Cardiac muscle cell (in vitro differentiated cells and primary cell): ENCODE measurements around the gene ADO. TPM values are rescaled to one million over a fixed set of nuclear protein-coding genes. Genes with fewer than 3 reads are reported as not detected.

Experiments
- DNase-seq, 2 donors: peaks; one replicate each; pipeline versions ENCODE4 v3.0.0 to v3.0.0-alpha.2; 2010 to 2017; ENCODE audit warnings: low read depth in 1 of 2, low spot score in 1 of 2
- H3K27ac ChIP-seq: fragments of 200-600 bp; sonication (generic); 2 replicates; pipeline ENCODE4 v1.5.1; 2016
- H3K27me3 ChIP-seq: fragments of 200-600 bp; sonication (generic); 2 replicates; pipeline ENCODE4 v1.6.0; 2016; ENCODE audit warnings: control low read depth
- H3K36me3 ChIP-seq: fragments of 200-600 bp; sonication (generic); 2 replicates; pipeline ENCODE4 v1.5.1; 2016; ENCODE audit warnings: control low read depth
- H3K4me1 ChIP-seq: fragments of 200-600 bp; sonication (generic); 2 replicates; pipeline ENCODE4 v1.8.1; 2017; ENCODE audit warnings: low read depth, mild to moderate bottlenecking, mixed run types
- H3K4me3 ChIP-seq: fragments of 200-600 bp; sonication (generic); 2 replicates; pipeline ENCODE4 v1.5.1; 2016; ENCODE audit warnings: mild to moderate bottlenecking
- H3K9me3 ChIP-seq: fragments of 200-600 bp; sonication (generic); 2 replicates; pipeline ENCODE4 v1.5.1; 2017; ENCODE audit warnings: low read depth, mild to moderate bottlenecking, control low read depth
- polyA plus RNA-seq: library from polyadenylated mRNA; unstranded; fragments of >200 nt; fragmentation: Nextera tagmentation; extraction: Ambion mirVana; gene quantifications from 2 replicates; pipeline ENCODE4 v1.2.1, GENCODE V29; 2016
- total RNA-seq: library from RNA; depleted of rRNA; stranded (reverse); fragments of >200 nt; gene quantifications from 2 replicates; pipeline ENCODE4 v1.2.3, GENCODE V29; 2016
- TF ChIP-seq, protein P1 (sequence below): IDR thresholded peaks from 2 replicates; pipeline ENCODE4 v1.5.1; 2012; ENCODE audit warnings: low read depth, mild to moderate bottlenecking, low read length

The ADO gene
- total and polyA plus RNA-seq, 2 experiments from 2014 or later, result 6.8 to 29.4 TPM

DNA sequence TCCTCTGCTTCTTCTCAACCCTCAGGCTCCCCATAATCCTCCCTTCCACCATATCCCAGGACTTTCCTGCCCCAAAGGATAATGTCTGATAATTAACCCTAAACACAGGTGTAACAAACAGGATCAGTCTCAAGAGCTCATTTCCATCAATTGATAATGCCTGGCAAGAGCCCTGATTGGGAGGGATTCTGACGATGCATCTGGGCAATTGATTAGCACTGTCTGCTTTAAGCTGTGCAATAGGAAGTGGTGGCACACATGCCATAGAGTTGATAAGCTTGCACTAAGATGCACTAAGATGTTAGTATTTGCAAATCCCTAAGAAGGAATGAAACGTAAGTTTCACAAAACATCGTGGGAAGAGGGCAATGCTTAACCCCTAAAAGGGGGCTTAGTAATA, 39.1 kb downstream of the ADO start:
- no peaks in the 10 kb centered on the region for H3K4me1 ChIP-seq
- TF ChIP-seq, protein P1, sequence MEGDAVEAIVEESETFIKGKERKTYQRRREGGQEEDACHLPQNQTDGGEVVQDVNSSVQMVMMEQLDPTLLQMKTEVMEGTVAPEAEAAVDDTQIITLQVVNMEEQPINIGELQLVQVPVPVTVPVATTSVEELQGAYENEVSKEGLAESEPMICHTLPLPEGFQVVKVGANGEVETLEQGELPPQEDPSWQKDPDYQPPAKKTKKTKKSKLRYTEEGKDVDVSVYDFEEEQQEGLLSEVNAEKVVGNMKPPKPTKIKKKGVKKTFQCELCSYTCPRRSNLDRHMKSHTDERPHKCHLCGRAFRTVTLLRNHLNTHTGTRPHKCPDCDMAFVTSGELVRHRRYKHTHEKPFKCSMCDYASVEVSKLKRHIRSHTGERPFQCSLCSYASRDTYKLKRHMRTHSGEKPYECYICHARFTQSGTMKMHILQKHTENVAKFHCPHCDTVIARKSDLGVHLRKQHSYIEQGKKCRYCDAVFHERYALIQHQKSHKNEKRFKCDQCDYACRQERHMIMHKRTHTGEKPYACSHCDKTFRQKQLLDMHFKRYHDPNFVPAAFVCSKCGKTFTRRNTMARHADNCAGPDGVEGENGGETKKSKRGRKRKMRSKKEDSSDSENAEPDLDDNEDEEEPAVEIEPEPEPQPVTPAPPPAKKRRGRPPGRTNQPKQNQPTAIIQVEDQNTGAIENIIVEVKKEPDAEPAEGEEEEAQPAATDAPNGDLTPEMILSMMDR, result no peak
- no peak overlapping the region for H3K27ac ChIP-seq
- no peaks in the 10 kb centered on the region for H3K36me3 ChIP-seq
- H3K9me3 ChIP-seq, result no peaks in the 10 kb centered on the region
- DNase-seq, result no peak
- H3K27me3 ChIP-seq, result peaks cover 12% of the 10 kb centered on the region
- no peak overlapping the region for H3K4me3 ChIP-seq

DNA sequence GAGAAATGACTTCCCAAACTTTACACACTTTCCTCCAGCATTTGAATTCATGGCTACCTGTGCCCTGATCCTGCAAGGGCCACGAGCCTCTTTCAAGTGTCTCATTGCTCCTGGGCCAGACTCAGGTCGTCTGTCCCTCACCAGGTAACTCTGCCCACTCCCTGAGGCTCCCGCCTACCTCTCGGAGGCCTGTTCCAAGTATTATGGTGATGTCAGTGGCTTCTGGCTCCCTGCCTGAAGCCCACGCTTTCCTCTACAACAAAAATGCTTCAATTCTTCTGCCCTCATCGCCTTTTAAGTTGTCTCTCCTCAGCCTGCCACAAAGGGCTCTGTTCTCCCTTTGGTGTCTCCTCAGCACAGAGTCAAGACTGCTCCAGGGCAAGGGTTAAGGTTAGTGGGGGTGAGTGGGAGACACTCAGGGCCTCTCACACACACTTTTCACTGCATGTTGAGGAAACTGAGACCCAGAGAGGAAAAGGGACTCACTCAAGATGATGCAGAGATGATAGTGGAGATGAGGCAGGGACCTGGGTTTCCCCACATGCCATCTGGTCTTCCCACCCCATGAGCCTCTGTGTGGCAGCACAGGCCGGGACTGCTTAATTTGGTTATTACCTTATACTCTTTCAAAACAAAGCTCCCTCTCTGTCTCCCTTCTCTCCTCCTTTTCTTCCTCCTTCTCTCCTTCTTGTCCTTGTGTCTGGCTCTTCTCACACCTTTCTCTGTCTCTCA, 39.9 kb downstream of the ADO start:
- peaks cover 6% of the 10 kb centered on the region for H3K27me3 ChIP-seq
- no peaks in the 10 kb centered on the region for H3K9me3 ChIP-seq
- no peak overlapping the region for H3K27ac ChIP-seq
- H3K36me3 ChIP-seq, result no peaks in the 10 kb centered on the region
- no peaks in the 10 kb centered on the region for H3K4me1 ChIP-seq
- TF ChIP-seq, protein P1, result no peak
- no peak for DNase-seq
- H3K4me3 ChIP-seq, result no peak overlapping the region

DNA sequence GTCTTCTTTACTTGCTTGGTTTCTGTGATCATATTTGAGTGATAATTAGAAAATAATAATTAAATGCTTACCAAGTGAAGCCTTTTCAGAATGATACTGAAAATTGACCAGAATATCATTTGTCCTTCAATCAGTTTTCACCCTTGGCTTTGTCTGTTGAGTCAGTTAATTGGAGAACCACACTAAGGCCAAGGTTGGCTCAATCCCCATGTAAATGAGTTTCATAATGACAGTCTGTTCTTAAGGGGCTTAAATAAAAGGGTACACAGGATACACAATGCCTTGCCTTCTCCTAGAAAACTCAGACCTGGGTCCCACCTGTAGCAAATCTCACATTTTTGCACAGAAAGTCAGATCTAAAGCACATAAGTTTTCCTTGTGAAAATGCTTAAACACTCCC, 42.9 kb downstream of the ADO start:
- H3K27me3 ChIP-seq, result no peaks in the 10 kb centered on the region
- TF ChIP-seq, protein P1, result no peak
- no peak for DNase-seq
- no peaks in the 10 kb centered on the region for H3K36me3 ChIP-seq
- no peak overlapping the region for H3K4me3 ChIP-seq
- no peak overlapping the region for H3K27ac ChIP-seq
- no peaks in the 10 kb centered on the region for H3K4me1 ChIP-seq
- H3K9me3 ChIP-seq, result no peaks in the 10 kb centered on the region

DNA sequence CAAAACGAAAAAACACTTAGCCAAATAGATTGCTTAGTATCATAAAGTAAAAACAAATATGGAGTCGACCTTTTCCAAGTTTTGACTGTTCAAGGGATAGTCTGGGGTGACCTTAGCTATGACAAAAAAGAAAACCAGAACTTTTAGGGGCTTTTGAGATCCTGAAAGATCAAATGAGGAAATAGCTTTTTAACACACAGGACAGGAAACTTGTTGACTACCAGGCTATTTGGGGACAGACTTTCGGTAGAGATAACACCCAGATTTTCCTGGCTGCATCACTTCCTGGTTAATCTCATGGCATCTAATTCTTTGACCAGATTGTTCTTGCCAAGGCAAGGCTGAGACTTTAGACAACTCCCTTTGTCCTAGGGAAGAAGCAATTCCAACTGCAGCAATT, 46.1 kb downstream of the ADO start:
- no peaks in the 10 kb centered on the region for H3K36me3 ChIP-seq
- no peak overlapping the region for H3K27ac ChIP-seq
- no peaks in the 10 kb centered on the region for H3K4me1 ChIP-seq
- no peaks in the 10 kb centered on the region for H3K9me3 ChIP-seq
- peaks cover 7% of the 10 kb centered on the region for H3K27me3 ChIP-seq
- TF ChIP-seq, protein P1, result no peak
- no peak overlapping the region for H3K4me3 ChIP-seq
- no peak for DNase-seq

DNA sequence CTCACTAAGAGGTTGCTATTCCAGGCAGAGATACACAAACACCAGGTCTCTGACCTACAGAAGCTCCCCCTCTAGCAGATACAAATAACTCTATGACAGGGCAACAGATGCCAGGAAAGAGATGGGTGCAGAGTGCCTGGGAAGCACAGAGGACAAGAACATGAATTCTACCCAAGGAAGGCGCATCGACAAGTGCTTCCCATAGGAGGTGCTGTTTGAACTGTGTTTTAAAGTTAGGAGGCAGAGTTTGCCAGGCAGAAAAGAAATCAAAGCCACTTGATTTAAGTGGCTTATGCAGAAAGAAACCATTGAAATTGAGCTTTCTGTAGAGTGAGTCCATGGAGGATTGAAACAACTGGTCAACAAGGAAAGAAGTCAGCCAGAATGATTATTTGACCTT, 46.9 kb downstream of the ADO start:
- Histone ChIP-seq H3K27ac (no peak overlapping the region), H3K4me1 (no peaks in the 10 kb centered on the region), H3K4me3 (no peak overlapping the region), H3K27me3 (peaks cover 10% of the 10 kb centered on the region), H3K36me3 (no peaks in the 10 kb centered on the region), H3K9me3 (no peaks in the 10 kb centered on the region)
- DNase-seq, result peak in 1 of 2 donors; percentile 20
- TF ChIP-seq, protein P1, result peak; percentile 33
